CD14-positive monocyte (primary cell): Measurements from ENCODE around the gene SLC35F6. TPM values are rescaled to one million over a fixed set of nuclear protein-coding genes. Genes with fewer than 3 reads are reported as not detected.

ENCODE experiments used
- DNase-seq, 3 donors: peaks; one replicate each; pipeline ENCODE4 v3.0.0-alpha.2; 2011 to 2022
- H2AFZ ChIP-seq: 2 replicates; pipeline ENCODE4 v1.6.0; 2012; ENCODE audit warnings: mild to moderate bottlenecking, low read depth, low read length, inconsistent platforms; ENCODE audit not compliant: insufficient read depth, poor library complexity, severe bottlenecking
- H3K27ac ChIP-seq, 2 donors: 1 replicate in 1 of 2; 2 replicates in 1 of 2; pipeline ENCODE4 v1.5.1; 2012 to 2013; ENCODE audit warnings: low read length in 2 of 2, control low read depth in 1 of 2, inconsistent platforms in 1 of 2, low read depth in 1 of 2, mild to moderate bottlenecking in 1 of 2
- H3K27me3 ChIP-seq, 2 donors: one replicate each; pipeline versions ENCODE4 v1.6.0 to v1.6.1; 2011 to 2013; ENCODE audit warnings: low read length in 2 of 2; ENCODE audit not compliant: control insufficient read depth in 2 of 2, insufficient read depth in 2 of 2
- H3K36me3 ChIP-seq, 2 donors: replicated peaks in 1 of 2; 1 replicate in 1 of 2; 2 replicates in 1 of 2; pipeline versions ENCODE4 v1.5.1 to v1.6.1; 2012 to 2013; ENCODE audit warnings: low read length in 2 of 2, control low read depth in 1 of 2, inconsistent platforms in 1 of 2, mild to moderate bottlenecking in 1 of 2; ENCODE audit not compliant: insufficient read depth in 2 of 2, control insufficient read depth in 1 of 2
- H3K4me1 ChIP-seq, 2 donors: 1 replicate in 1 of 2; 2 replicates in 1 of 2; pipeline versions ENCODE4 v1.5.1 to v1.6.1; 2012 to 2013; ENCODE audit warnings: low read length in 2 of 2, control low read depth in 1 of 2, inconsistent platforms in 1 of 2, mild to moderate bottlenecking in 1 of 2, moderate library complexity in 1 of 2; ENCODE audit not compliant: insufficient read depth in 2 of 2, control insufficient read depth in 1 of 2
- H3K4me2 ChIP-seq: replicated peaks from 2 replicates; pipeline ENCODE3; 2012; ENCODE audit warnings: low read length, moderate library complexity, mild to moderate bottlenecking; ENCODE audit not compliant: poor library complexity, severe bottlenecking; ENCODE audit errors: extremely low read depth
- H3K4me3 ChIP-seq, 3 experiments: fragments of 200-600 bp in 1 of 3; sonication (generic) in 1 of 3; replicated peaks in 1 of 3; 1 replicate in 2 of 3; 2 replicates in 1 of 3; pipeline ENCODE4 v1.5.1; 2011 to 2013; ENCODE audit warnings: low read length in 3 of 3, mild to moderate bottlenecking in 3 of 3, control low read depth in 2 of 3, low read depth in 2 of 3, inconsistent platforms in 1 of 3, moderate library complexity in 1 of 3
- H3K79me2 ChIP-seq: 2 replicates; pipeline ENCODE4 v1.6.0; 2012; ENCODE audit warnings: mild to moderate bottlenecking, control low read depth, inconsistent platforms, low read length, moderate library complexity; ENCODE audit not compliant: insufficient read depth
- H3K9ac ChIP-seq: 2 replicates; pipeline ENCODE4 v1.6.0; 2017; ENCODE audit warnings: low read length, mild to moderate bottlenecking; ENCODE audit not compliant: insufficient read depth, poor library complexity, severe bottlenecking
- H3K9me3 ChIP-seq, 2 donors: replicated peaks in 1 of 2; 1 replicate in 1 of 2; 2 replicates in 1 of 2; pipeline versions ENCODE4 v1.5.1 to v1.6.1; 2012 to 2013; ENCODE audit warnings: low read length in 2 of 2, control low read depth in 1 of 2; ENCODE audit not compliant: control insufficient read depth in 1 of 2, insufficient read depth in 1 of 2
- H4K20me1 ChIP-seq: 2 replicates; pipeline ENCODE4 v1.6.0; 2012; ENCODE audit warnings: mild to moderate bottlenecking, low read length, control low read depth, moderate library complexity; ENCODE audit not compliant: insufficient read depth
- H3K27ac Mint-ChIP-seq, 7 donors: one replicate each; pipeline ENCODE4 v1.8.0; 2020; ENCODE audit warnings: mild to moderate bottlenecking in 7 of 7, mixed read lengths in 7 of 7, moderate library complexity in 6 of 7, inconsistent platforms in 2 of 7
- H3K27me3 Mint-ChIP-seq, 3 donors: one replicate each; pipeline ENCODE4 v1.8.0; 2021 to 2022; ENCODE audit warnings: low read depth in 3 of 3, mild to moderate bottlenecking in 3 of 3, mixed read lengths in 3 of 3, moderate library complexity in 3 of 3, inconsistent platforms in 1 of 3
- H3K36me3 Mint-ChIP-seq, 2 donors: one replicate each; pipeline ENCODE4 v1.8.0; 2020; ENCODE audit warnings: mixed read lengths in 2 of 2, inconsistent platforms in 1 of 2, mild to moderate bottlenecking in 1 of 2
- H3K4me1 Mint-ChIP-seq: one replicate; pipeline ENCODE4 v1.8.0; 2020; ENCODE audit warnings: mild to moderate bottlenecking, mixed read lengths
- H3K4me3 Mint-ChIP-seq, 2 donors: one replicate each; pipeline ENCODE4 v1.8.0; 2020; ENCODE audit warnings: mild to moderate bottlenecking in 2 of 2, mixed read lengths in 2 of 2, moderate library complexity in 1 of 2
- H3K9me3 Mint-ChIP-seq, 7 donors: one replicate each; pipeline ENCODE4 v1.8.0; 2020 to 2022; ENCODE audit warnings: mixed read lengths in 7 of 7, mild to moderate bottlenecking in 6 of 7, moderate library complexity in 6 of 7, inconsistent platforms in 2 of 7
- WGBS: methylation state at CpG from one replicate; pipeline ENCODE4 v1.1.5; 2013; ENCODE audit warnings: missing lambda C conversion rate; ENCODE audit not compliant: insufficient coverage; 5-methylcytosine and 5-hydroxymethylcytosine counted together
- intact Hi-C, 2 donors: fragments of 100-400 bp; cut with micrococcal nuclease; formaldehyde crosslinking; loops; one replicate each; pipeline versions ENCODE4 v1.15.0 to v1.15.1; 2023
- polyA plus RNA-seq, 3 donors: library from polyadenylated mRNA; depleted of rRNA in 1 of 3; unstranded in 2 of 3; stranded (reverse) in 1 of 3; fragments of 300-500 nt in 2 of 3; fragments of >200 nt in 1 of 3; fragmentation: Illumina TruSeq in 2 of 3; gene quantifications; 1 replicate in 2 of 3; 2 replicates in 1 of 3; pipeline ENCODE4 v1.2.3, GENCODE V29; 2012 to 2021
- TF ChIP-seq, protein P1 (sequence below): fragments of 200-600 bp; IDR thresholded peaks from one replicate; pipeline ENCODE4 v1.8.0; 2022; ENCODE audit warnings: antibody characterized with exemption, mild to moderate bottlenecking

SLC35F6 gene
- polyA plus RNA-seq, 3 donors = 11.3 to 22.2 (median 15.1) TPM

DNA sequence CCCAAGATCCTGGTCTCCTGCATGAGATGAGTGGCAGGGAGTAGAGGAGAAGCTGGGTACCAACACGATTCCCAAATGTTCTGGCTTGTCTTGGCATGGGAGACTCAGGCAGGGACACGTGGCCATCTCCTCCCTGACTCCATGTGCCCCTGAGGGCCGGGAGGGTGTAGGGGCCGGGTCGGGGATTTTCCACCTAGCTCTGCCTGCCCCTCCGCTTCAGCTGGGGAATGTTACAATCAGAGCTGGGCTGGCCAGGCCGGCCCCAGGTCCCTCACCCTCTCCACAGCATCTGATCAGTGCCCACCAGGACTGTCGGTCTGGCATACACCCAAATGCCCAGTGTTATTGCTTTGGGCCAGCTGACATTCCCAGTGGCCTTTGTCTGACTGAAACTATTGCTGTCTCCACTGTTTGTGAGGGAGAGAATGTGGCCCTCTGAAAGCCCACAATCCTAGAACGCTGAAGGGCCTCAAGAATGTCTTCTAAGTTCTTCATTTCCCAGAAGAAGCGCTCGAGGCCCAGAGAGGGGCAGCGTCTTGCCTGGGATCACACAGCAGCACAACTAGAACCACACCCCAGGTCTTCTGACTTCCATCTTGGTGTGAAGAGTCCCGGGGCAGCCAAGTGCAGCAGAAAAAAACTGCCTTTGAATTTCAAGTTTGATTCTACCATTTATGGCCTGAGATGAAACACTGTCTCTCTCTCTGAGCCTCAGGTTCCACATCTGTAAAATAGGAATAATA is 48.4 kb upstream of the SLC35F6 start:
- no peaks in the 10 kb centered on the region for H3K27me3 ChIP-seq
- TF ChIP-seq, protein P1, sequence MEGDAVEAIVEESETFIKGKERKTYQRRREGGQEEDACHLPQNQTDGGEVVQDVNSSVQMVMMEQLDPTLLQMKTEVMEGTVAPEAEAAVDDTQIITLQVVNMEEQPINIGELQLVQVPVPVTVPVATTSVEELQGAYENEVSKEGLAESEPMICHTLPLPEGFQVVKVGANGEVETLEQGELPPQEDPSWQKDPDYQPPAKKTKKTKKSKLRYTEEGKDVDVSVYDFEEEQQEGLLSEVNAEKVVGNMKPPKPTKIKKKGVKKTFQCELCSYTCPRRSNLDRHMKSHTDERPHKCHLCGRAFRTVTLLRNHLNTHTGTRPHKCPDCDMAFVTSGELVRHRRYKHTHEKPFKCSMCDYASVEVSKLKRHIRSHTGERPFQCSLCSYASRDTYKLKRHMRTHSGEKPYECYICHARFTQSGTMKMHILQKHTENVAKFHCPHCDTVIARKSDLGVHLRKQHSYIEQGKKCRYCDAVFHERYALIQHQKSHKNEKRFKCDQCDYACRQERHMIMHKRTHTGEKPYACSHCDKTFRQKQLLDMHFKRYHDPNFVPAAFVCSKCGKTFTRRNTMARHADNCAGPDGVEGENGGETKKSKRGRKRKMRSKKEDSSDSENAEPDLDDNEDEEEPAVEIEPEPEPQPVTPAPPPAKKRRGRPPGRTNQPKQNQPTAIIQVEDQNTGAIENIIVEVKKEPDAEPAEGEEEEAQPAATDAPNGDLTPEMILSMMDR = no peak
- H3K9ac ChIP-seq = no peak overlapping the region
- DNase-seq = no peak
- H3K4me3 ChIP-seq = no peak overlapping the region
- Mint-ChIP-seq H3K4me1 (no peaks in the 10 kb centered on the region), H3K27me3 (peaks cover 7% of the 10 kb centered on the region in 3 donors), H3K36me3 (no peaks in the 10 kb centered on the region), H3K4me3 (no peak overlapping the region), H3K9me3 (peaks cover 0 to 1% (median 0%) of the 10 kb centered on the region in 7 donors), H3K27ac (no peak overlapping the region)
- no peak overlapping the region for H2AFZ ChIP-seq
- no peak overlapping the region for H3K4me2 ChIP-seq
- no peaks in the 10 kb centered on the region for H4K20me1 ChIP-seq
- intact Hi-C loops = no loop called here
- 96% methylated on average over 10 of the region's 13 CpGs for WGBS
- H3K4me1 ChIP-seq = no peaks in the 10 kb centered on the region
- H3K27ac ChIP-seq = no peak overlapping the region
- H3K9me3 ChIP-seq = no peaks in the 10 kb centered on the region
- no peaks in the 10 kb centered on the region for H3K36me3 ChIP-seq
- H3K79me2 ChIP-seq = no peaks in the 10 kb centered on the region

DNA sequence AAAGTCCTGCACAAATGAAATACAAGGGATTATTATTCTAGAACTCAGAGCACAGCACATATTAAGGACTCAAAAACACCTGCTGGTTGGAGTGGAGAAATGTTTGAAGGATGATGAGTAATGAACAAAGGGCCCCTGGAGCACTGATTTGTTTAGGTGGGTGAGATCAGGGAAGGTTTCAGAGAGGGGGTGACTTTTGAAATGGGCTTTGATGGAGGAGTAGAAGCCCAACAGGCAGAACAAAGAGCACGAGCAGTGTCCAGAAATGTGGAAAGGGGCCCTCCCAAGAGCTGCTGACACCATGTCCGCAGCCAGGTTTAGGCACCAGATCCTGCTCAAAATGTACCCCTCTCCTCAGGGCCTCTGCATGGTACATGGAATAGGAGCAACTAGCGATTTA is 47.7 kb upstream of the SLC35F6 start:
- Histone ChIP-seq H3K4me3 (no peak overlapping the region), H3K27me3 (no peaks in the 10 kb centered on the region), H3K79me2 (no peaks in the 10 kb centered on the region), H3K4me2 (no peak overlapping the region), H2AFZ (no peak overlapping the region), H3K9me3 (no peaks in the 10 kb centered on the region), H3K27ac (no peak overlapping the region), H4K20me1 (no peaks in the 10 kb centered on the region), H3K9ac (no peak overlapping the region), H3K36me3 (no peaks in the 10 kb centered on the region), H3K4me1 (no peaks in the 10 kb centered on the region)
- intact Hi-C loops = no loop called here
- H3K27me3 Mint-ChIP-seq = peaks cover 6 to 7% (median 7%) of the 10 kb centered on the region in 3 donors
- TF ChIP-seq, protein P1 = no peak
- no peak overlapping the region for H3K27ac Mint-ChIP-seq
- WGBS = 80% methylated on average over 1 of the region's 3 CpGs
- no peak overlapping the region for H3K4me3 Mint-ChIP-seq
- no peaks in the 10 kb centered on the region for H3K36me3 Mint-ChIP-seq
- no peak for DNase-seq
- peaks cover 0 to 1% (median 0%) of the 10 kb centered on the region in 7 donors for H3K9me3 Mint-ChIP-seq
- H3K4me1 Mint-ChIP-seq = no peaks in the 10 kb centered on the region
